Skeletal muscle tissue (tissue), 4 donors: ENCODE measurements around the gene DAB2IP. TPM values are rescaled to one million over a fixed set of nuclear protein-coding genes. Genes with fewer than 3 reads are reported as not detected.

Experiments used
- H3K27ac ChIP-seq: one replicate; pipeline ENCODE4 v1.7.0; 2013; ENCODE audit warnings: mild to moderate bottlenecking, low read depth, low read length, inconsistent platforms
- H3K27me3 ChIP-seq, 3 donors: one replicate each; pipeline ENCODE4 v1.7.0; 2013; ENCODE audit warnings: low read length in 3 of 3; ENCODE audit not compliant: control insufficient read depth in 3 of 3, insufficient read depth in 3 of 3
- H3K36me3 ChIP-seq, 3 donors: one replicate each; pipeline ENCODE4 v1.7.0; 2013; ENCODE audit warnings: low read length in 3 of 3; ENCODE audit not compliant: control insufficient read depth in 3 of 3, insufficient read depth in 3 of 3
- H3K4me1 ChIP-seq, 3 donors: one replicate each; pipeline ENCODE4 v1.7.0; 2013; ENCODE audit warnings: low read length in 3 of 3, mild to moderate bottlenecking in 3 of 3; ENCODE audit not compliant: control insufficient read depth in 3 of 3, insufficient read depth in 3 of 3
- H3K4me3 ChIP-seq, 3 donors: one replicate each; pipeline ENCODE4 v1.7.0; 2013; ENCODE audit warnings: low read length in 3 of 3
- H3K9ac ChIP-seq, 3 donors: one replicate each; pipeline ENCODE4 v1.7.0; 2013; ENCODE audit warnings: low read length in 3 of 3, mild to moderate bottlenecking in 3 of 3, moderate library complexity in 2 of 3, low read depth in 1 of 3
- H3K9me3 ChIP-seq, 3 donors: one replicate each; pipeline ENCODE4 v1.7.0; 2013; ENCODE audit warnings: low read length in 3 of 3; ENCODE audit not compliant: control insufficient read depth in 3 of 3
- total RNA-seq: library from RNA; depleted of rRNA; stranded (reverse); fragments of >200 nt; gene quantifications from one replicate; pipeline ENCODE4 v1.2.3, GENCODE V29; 2014
- donor health status: Osteomylitis.

The DAB2IP gene
- total RNA-seq, 1 donor from 2014 or later, result 12.5 TPM

DNA sequence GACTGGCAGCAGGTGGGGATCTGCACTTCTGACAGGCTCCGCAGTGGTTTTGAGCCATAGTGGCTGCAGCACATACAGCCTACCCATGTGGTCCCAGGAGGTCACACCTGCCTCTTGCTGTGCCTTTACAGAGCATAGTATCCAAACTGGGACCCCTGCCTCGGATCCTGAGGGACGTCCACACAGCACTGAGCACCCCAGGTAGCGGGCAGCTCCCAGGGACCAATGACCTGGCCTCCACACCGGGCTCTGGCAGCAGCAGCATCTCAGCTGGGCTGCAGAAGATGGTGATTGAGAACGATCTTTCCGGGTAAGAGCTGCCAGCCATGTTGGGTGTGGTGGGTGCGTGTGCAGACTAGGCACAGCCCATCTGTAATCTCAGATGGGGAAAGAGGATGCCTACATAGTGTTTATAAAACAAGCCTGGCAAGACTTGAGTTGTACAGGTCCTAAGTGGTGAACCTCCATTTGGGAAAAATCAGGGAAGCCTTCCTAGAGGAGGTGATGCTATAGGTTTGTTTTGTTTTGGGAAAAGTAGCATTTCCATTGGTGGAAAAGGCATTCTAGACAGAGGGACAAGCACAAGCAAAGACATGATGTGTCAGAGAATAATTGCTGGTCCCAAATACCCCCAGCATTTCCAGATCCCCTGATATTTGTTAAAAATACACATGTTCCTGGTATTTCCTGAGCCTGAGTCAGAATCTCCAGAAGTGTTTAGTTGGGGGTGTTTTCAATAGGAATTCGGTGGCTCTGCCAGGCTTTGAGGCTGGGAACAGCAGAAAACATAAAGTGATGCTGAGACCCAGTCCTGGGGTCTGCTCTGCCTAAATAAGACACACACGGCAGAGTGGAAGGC, 119.2 kb downstream of the DAB2IP start:
- H3K4me1 ChIP-seq, result peaks cover 25 to 44% (median 33%) of the 10 kb centered on the region in 3 donors
- H3K36me3 ChIP-seq, result peaks cover 71 to 83% (median 78%) of the 10 kb centered on the region in 3 donors
- peak overlapping the region in 1 of 3 donors; percentile 12 for H3K9ac ChIP-seq

DNA sequence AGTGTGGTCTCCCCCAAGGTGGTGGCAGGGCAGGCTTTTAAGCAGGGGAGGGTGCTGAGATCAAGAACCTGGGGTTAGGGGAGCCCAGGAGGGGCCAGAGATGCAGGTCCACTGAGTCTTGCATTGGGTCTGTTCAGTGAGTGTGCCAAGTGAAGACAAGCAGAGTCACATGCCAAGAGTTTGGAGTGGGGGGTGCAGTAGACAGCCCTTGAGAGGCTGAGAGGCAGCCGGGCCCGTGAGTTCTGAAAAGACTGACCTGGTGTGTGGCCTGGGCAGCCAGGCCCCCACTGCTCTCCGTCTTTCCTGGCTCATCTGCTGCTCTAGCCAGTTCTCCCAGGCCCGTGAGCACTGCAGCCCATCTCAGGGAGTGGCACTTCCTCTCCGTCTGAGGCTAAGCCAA, 120.0 kb downstream of the DAB2IP start:
- Histone ChIP-seq H3K9ac (peak overlapping the region in 1 of 3 donors; percentile 41), H3K36me3 (peaks cover 74 to 84% (median 80%) of the 10 kb centered on the region in 3 donors), H3K27me3 (no peaks in the 10 kb centered on the region), H3K4me1 (peaks cover 25 to 42% (median 32%) of the 10 kb centered on the region in 3 donors), H3K27ac (peak overlapping the region; percentile 31), H3K9me3 (no peaks in the 10 kb centered on the region), H3K4me3 (no peak overlapping the region)

More for the DNA sequence above, 119.2 kb downstream of the DAB2IP start:
- no peaks in the 10 kb centered on the region for H3K27me3 ChIP-seq
- no peak overlapping the region for H3K27ac ChIP-seq
- H3K4me3 ChIP-seq, result no peak overlapping the region
- H3K9me3 ChIP-seq, result no peaks in the 10 kb centered on the region

DNA sequence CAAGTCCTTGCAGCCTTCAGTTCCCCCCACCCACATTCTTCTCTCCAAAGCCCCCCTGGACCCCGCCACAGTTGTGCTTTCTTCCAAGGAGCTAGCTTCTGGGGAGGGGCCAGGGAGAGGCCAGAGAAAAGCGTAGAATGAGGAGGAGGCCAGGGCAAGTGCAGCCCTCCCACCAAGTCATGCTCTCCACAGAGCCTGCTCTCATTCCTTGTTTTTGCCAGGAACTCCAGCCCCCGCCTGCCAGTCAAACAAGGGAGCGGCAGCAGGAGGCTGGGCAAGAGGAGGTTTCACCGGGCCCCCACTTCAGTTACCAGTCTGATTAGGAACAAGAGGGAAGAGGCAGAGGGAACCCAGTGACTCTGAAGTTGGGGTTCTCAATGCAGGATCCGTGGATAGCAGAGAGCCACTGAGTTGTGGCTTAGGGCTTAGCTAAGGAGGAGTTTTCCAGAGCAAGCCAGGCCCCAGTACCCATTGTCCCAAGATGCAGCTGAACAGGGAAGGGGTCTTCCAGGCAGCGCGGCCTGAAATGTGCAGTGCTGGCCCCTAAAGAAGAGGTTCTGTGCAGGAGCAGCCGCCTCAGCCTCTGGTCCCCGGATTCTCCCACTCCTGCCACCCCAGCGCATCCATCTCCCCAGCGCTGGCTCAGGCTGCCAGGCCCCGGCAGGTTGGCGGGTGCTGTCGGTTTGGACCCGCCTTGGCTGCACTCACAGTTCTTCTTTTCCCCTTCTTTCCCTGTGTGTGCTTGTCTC, 120.6 kb downstream of the DAB2IP start:
- Histone ChIP-seq H3K9ac (peak overlapping the region in 2 of 3 donors; percentile 33 to 38), H3K27me3 (no peaks in the 10 kb centered on the region), H3K4me3 (no peak overlapping the region), H3K9me3 (no peaks in the 10 kb centered on the region), H3K36me3 (peaks cover 75 to 84% (median 79%) of the 10 kb centered on the region in 3 donors), H3K4me1 (peaks cover 25 to 42% (median 32%) of the 10 kb centered on the region in 3 donors), H3K27ac (peak overlapping the region; percentile 62)

DNA sequence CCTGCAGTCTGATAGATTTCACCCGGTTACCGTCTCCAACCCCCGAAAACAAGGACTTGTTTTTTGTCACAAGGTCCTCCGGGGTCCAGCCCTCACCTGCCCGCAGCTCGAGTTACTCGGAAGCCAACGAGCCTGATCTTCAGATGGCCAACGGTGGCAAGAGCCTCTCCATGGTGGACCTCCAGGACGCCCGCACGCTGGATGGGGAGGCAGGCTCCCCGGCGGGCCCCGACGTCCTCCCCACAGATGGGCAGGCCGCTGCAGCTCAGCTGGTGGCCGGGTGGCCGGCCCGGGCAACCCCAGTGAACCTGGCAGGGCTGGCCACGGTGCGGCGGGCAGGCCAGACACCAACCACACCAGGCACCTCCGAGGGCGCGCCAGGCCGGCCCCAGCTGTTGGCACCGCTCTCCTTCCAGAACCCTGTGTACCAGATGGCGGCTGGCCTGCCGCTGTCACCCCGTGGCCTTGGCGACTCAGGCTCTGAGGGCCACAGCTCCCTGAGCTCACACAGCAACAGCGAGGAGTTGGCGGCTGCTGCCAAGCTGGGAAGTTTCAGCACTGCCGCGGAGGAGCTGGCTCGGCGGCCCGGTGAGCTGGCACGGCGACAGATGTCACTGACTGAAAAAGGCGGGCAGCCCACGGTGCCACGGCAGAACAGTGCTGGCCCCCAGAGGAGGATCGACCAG, 121.3 kb downstream of the DAB2IP start:
- Histone ChIP-seq H3K27ac (peak overlapping the region; percentile 62), H3K4me3 (no peak overlapping the region), H3K36me3 (peaks cover 74 to 81% (median 77%) of the 10 kb centered on the region in 3 donors), H3K4me1 (peaks cover 25 to 42% (median 32%) of the 10 kb centered on the region in 3 donors), H3K9me3 (no peaks in the 10 kb centered on the region), H3K9ac (peak overlapping the region in 1 of 3 donors; percentile 33), H3K27me3 (no peaks in the 10 kb centered on the region)

DNA sequence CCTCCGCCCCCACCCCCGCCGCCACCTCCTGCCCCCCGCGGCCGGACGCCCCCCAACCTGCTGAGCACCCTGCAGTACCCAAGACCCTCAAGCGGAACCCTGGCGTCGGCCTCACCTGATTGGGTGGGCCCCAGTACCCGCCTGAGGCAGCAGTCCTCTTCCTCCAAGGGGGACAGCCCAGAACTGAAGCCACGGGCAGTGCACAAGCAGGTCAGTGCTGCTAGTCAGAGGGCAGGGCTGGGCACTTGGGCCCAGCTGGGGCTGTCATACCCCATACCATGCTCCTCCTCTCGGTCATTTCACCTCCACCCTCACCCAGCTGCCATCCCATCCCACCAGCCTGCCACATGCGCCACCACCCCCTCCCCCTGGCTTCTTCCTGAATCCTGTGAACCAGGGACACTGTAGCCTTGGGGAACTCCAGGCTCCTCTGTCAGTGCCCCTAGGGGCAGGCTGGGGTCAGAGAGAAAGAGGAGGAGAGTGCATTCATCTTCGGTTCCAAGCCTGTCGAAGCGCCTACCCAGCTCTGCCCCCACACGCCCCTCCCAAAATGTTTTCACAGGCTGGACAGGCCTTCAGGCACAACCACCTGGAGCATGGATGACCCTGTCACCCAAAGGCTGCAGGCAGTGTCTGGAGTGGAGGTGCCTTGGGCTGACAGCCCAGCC, 122.0 kb downstream of the DAB2IP start:
- H3K4me1 ChIP-seq, result peaks cover 25 to 42% (median 32%) of the 10 kb centered on the region in 3 donors
- H3K27ac ChIP-seq, result no peak overlapping the region
- H3K9me3 ChIP-seq, result no peaks in the 10 kb centered on the region
- no peak overlapping the region for H3K4me3 ChIP-seq
- peaks cover 67 to 77% (median 74%) of the 10 kb centered on the region in 3 donors for H3K36me3 ChIP-seq
- H3K9ac ChIP-seq, result no peak overlapping the region
- no peaks in the 10 kb centered on the region for H3K27me3 ChIP-seq

DNA sequence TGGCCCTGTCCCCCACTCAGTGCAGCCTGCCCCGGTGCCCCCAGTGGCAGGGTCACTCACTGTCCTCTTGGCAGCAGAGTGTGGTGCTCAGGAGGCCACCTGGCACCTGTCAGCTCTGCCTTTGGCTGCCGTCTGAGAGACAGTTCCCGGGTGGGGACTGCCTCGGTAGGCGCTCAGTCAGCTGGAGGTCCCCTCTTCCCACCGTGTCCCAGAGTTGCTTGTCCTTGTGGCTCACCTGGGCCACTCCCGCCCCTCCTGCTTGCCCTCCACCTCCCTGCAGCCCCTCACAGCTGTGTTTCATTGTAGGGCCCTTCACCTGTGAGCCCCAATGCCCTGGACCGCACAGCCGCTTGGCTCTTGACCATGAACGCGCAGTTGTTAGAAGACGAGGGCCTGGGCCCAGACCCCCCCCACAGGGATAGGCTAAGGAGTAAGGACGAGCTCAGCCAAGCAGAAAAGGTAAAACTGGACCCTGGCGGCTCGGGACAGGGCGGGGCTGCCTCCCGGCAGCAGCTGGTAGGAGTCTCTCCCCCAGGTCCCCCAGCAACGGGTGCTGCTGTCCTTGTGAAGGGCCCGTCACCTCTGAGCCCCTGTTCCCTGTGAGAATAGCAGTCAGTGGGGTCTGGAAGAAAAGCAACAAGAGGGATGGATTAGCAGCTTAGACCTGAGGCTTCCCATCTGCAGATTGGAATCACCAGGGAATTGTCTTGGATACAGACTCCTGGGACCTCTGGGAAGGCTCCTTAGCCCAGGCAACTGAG, 122.7 kb downstream of the DAB2IP start:
- Histone ChIP-seq H3K4me1 (peaks cover 25 to 42% (median 32%) of the 10 kb centered on the region in 3 donors), H3K36me3 (peaks cover 60 to 73% (median 67%) of the 10 kb centered on the region in 3 donors), H3K9me3 (no peaks in the 10 kb centered on the region), H3K27ac (no peak overlapping the region), H3K27me3 (no peaks in the 10 kb centered on the region), H3K9ac (no peak overlapping the region), H3K4me3 (no peak overlapping the region)

DNA sequence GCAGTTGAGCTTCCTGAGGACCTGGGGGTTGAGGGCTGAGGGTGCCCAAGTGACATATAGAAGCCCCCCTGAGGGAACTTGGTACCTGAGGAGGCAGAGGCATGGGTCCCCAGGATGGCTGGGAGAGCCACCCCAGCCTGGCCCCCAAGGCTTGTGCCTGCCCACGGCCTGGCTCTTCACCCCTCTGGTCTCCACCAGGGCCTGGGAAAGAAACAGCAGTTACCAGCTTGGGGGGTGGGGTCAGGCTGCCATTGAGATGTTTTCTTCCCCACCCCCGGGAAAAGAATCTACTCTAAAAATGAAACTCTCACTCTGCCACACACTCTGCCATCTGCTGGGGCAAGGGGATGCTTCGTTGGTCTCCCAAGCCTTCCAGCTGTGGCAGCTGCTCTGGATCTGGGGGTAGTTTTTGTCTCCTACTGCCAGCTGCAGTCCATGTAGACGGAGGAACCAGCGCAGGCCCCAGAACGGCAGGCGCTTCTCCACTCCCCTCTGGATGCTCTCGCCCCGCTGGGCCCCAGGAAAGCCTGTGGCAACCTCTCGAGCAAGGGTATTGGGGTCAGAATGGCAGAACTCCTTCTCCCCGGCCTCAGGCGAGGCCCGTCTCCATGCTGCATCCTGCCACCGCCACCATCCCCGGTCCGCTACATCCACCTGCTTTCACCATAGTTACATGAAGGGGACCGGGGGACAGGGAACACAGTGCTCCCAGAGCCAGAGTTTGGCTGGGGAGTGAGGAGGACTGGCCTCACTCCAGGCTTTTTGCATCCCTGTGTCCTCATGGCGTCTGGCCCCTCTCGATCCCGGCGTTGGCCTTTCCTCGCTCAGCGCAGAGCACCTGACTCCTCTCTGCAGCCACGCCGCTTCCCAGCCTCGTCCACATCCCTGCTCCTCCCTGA, 123.5 kb downstream of the DAB2IP start:
- Histone ChIP-seq H3K27ac (no peak overlapping the region), H3K27me3 (no peaks in the 10 kb centered on the region), H3K9me3 (no peaks in the 10 kb centered on the region), H3K36me3 (peaks cover 52 to 69% (median 59%) of the 10 kb centered on the region in 3 donors), H3K9ac (no peak overlapping the region), H3K4me3 (no peak overlapping the region), H3K4me1 (peaks cover 25 to 46% (median 37%) of the 10 kb centered on the region in 3 donors)

DNA sequence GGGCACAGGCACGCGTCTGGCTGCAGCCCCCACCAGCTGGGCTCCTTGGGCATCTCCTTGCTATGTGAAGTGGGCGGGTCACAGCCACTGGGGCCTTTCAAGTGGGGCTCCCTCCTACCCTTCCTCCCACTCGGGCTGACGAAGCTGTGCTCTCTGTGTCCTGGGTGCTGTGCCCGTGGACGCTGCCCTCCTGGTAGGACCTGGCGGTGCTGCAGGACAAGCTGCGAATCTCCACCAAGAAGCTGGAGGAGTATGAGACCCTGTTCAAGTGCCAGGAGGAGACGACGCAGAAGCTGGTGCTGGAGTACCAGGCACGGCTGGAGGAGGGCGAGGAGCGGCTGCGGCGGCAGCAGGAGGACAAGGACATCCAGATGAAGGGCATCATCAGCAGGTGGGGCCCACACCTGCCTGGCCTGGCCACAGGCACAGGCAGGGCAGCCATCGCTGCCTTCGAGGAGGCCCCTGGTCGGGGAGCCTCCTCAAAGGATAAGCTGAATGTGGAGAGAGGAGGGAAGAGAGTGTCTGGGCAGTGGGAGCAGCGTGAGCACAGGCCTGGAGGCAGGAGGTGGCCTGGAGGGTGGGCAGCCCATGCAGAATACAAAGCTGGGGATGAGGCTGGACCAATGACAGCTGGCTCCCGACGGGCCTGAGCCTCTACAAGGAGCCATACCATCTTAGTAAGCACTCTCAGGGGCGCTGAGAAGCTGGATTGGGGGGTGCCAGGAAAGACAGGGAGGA, 124.7 kb downstream of the DAB2IP start:
- H3K4me3 ChIP-seq, result no peak overlapping the region
- peaks cover 49 to 66% (median 60%) of the 10 kb centered on the region in 3 donors for H3K36me3 ChIP-seq
- H3K27me3 ChIP-seq, result no peaks in the 10 kb centered on the region
- H3K9ac ChIP-seq, result no peak overlapping the region
- no peaks in the 10 kb centered on the region for H3K9me3 ChIP-seq
- H3K4me1 ChIP-seq, result peaks cover 17 to 34% (median 30%) of the 10 kb centered on the region in 3 donors
- H3K27ac ChIP-seq, result no peak overlapping the region
